ENCODE measurements around the gene ST6GAL2.

Gene ST6GAL2

DNA sequence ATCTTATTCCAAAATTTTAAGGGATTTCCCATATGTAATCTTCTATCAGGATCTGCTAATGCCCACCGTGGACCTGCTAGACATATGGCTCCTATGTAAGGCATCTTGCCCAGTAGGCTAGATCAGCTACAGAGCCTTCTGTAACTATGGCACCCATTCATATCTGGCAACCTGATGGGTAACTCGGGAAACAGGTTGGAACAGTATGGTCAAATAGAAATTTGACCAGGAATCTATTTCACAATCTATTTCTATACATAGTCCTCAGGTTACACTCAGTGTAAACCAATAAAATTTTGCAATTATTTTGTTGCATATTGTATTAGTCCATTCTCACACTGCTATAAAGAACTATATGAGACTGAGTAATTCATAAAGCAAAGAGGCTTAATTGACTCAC is 93.3 kb downstream of the ST6GAL2 start:
- Histone ChIP-seq H3K27ac (no peak overlapping the region), H3K4me3 (no peak overlapping the region), H3K9me3 (no peaks in the 10 kb centered on the region), H3K27me3 (no peaks in the 10 kb centered on the region), H3K36me3 (no peaks in the 10 kb centered on the region), H3K4me1 (no peaks in the 10 kb centered on the region)
- intact Hi-C loops (cut with DNase I; ENCODE audit: low total_unique reads) = no loop called here
- TF ChIP-seq, protein P1, sequence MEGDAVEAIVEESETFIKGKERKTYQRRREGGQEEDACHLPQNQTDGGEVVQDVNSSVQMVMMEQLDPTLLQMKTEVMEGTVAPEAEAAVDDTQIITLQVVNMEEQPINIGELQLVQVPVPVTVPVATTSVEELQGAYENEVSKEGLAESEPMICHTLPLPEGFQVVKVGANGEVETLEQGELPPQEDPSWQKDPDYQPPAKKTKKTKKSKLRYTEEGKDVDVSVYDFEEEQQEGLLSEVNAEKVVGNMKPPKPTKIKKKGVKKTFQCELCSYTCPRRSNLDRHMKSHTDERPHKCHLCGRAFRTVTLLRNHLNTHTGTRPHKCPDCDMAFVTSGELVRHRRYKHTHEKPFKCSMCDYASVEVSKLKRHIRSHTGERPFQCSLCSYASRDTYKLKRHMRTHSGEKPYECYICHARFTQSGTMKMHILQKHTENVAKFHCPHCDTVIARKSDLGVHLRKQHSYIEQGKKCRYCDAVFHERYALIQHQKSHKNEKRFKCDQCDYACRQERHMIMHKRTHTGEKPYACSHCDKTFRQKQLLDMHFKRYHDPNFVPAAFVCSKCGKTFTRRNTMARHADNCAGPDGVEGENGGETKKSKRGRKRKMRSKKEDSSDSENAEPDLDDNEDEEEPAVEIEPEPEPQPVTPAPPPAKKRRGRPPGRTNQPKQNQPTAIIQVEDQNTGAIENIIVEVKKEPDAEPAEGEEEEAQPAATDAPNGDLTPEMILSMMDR (IDR thresholded peaks at IDR 0.05) = no peak
- DNase-seq = no peak

DNA sequence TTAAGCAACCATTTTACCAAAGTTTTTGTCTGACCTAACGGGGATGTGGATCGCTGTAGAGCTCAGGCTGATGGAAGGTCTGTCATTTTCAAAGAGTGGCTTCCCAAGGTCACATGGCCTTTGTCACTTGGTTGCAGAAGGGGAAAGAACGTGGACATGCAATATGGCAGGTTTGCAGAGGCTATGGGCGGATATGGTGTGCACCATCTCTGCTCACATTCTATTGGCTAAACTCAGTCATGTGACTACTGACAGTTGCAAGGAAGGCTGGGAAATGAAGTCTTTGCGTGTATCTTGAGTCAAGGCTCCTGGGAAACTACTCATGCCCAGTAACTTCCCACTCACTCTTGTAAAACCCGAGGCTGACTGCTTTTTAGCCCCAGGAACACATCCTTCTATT is 96.8 kb downstream of the ST6GAL2 start:
- H3K27me3 ChIP-seq = no peaks in the 10 kb centered on the region
- H3K27ac ChIP-seq = no peak overlapping the region
- H3K4me3 ChIP-seq = no peak overlapping the region
- H3K4me1 ChIP-seq = no peaks in the 10 kb centered on the region
- TF ChIP-seq, protein P1 (IDR thresholded peaks at IDR 0.05) = no peak
- H3K9me3 ChIP-seq = no peaks in the 10 kb centered on the region
- DNase-seq = no peak
- no peaks in the 10 kb centered on the region for H3K36me3 ChIP-seq
- intact Hi-C loops (cut with DNase I; ENCODE audit: low total_unique reads) = no loop called here

DNA sequence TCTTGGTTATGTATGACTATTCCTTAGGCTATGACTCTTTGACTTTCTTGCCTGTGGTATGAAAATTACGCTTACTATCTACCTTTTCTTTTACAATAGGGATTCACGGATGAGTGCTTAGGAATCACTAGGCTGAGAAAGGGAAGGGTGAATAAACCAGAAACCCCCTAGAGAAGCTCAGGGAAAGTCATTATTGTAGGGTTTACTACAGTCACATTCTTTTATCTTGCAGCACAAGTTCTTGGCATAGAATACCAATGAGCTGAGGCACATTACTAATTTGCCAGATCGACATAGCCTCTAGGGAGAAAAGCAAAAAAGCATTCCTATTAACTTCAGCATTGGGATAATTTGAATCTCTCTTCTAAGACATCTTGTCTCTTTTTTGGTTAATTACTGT is 103.3 kb downstream of the ST6GAL2 start:
- peaks cover 0 to 12% (median 2%) of the 10 kb centered on the region in 4 donors for H3K4me1 ChIP-seq
- DNase-seq = no peak
- no peak overlapping the region for H3K4me3 ChIP-seq
- intact Hi-C loops (cut with DNase I; ENCODE audit: low total_unique reads) = no loop called here
- H3K36me3 ChIP-seq = no peaks in the 10 kb centered on the region
- H3K9me3 ChIP-seq = peaks cover 0 to 9% (median 0%) of the 10 kb centered on the region in 3 donors
- TF ChIP-seq, protein P1 (IDR thresholded peaks at IDR 0.05) = no peak
- H3K27me3 ChIP-seq = no peaks in the 10 kb centered on the region
- no peak overlapping the region for H3K27ac ChIP-seq

DNA sequence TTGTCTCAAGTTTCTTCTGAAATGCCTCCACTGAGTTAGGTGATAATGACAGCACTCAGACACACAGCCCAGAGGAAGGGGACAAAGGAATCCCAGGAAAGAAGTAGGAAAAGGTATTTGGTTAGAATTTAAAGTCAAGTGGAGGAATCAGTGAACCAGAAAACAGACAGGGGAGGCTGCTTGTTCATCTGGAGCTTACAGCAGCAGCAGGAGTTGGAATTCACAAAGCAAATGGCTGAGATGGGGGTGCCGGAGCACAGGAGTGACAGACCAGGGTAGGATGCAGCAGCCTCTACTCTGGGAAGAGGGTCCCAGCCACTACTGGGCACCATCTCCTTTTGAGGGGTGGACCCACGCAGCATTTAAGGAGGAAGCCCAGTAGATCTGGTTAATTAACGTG is 104.8 kb downstream of the ST6GAL2 start:
- Histone ChIP-seq H3K9me3 (peaks cover 0 to 9% (median 0%) of the 10 kb centered on the region in 3 donors), H3K36me3 (no peaks in the 10 kb centered on the region), H3K4me1 (peaks cover 0 to 12% (median 2%) of the 10 kb centered on the region in 4 donors), H3K27ac (no peak overlapping the region), H3K4me3 (no peak overlapping the region), H3K27me3 (no peaks in the 10 kb centered on the region)
- TF ChIP-seq, protein P1 (IDR thresholded peaks at IDR 0.05) = no peak
- DNase-seq = no peak
- intact Hi-C loops (cut with DNase I; ENCODE audit: low total_unique reads) = no loop called here

DNA sequence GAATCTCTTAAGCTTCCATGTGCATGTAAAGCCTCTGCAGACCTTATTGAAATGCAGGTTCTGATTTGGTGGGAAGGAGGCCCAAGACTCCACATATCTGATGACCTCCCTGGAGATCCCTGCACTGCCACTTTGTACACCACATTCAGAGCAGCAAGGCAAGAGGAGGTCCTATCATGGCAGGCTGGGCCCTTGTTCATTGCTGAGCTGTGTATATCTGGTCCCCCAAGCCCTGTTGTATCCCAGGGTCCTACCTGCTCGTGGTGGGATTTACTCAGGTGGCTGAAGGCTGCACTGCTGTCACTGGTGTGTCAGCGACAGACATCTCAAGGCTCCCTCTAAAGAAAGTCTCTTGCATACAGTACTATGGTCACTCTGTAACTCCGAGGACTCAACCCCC is 114.2 kb downstream of the ST6GAL2 start:
- intact Hi-C loops (cut with DNase I; ENCODE audit: low total_unique reads) = no loop called here
- TF ChIP-seq, protein P1 (IDR thresholded peaks at IDR 0.05) = no peak
- H3K4me3 ChIP-seq = no peak overlapping the region
- no peaks in the 10 kb centered on the region for H3K4me1 ChIP-seq
- H3K27ac ChIP-seq = no peak overlapping the region
- DNase-seq = no peak
- no peaks in the 10 kb centered on the region for H3K27me3 ChIP-seq
- H3K9me3 ChIP-seq = no peaks in the 10 kb centered on the region
- no peaks in the 10 kb centered on the region for H3K36me3 ChIP-seq

DNA sequence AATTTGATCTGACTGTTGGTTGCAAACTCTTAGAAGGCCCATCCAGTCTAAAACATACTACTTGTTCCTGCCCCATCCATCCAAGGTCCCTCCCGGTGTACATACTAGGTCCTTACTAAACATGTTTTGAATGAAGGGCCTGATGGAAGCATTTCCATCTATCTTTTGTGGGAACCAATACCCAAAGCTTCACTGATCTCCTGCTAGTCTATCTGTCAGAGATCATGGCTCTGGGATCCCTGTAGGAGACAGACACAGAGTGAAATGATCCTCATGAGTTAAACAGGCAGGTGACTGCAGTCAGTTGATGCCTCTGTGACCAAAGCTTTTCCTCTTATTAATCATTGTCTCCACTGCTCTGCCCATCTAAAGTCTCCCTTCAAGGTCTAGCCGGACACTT is 115.0 kb downstream of the ST6GAL2 start:
- Histone ChIP-seq H3K9me3 (no peaks in the 10 kb centered on the region), H3K27ac (no peak overlapping the region), H3K4me1 (no peaks in the 10 kb centered on the region), H3K4me3 (no peak overlapping the region), H3K36me3 (no peaks in the 10 kb centered on the region), H3K27me3 (no peaks in the 10 kb centered on the region)
- no peak for DNase-seq
- TF ChIP-seq, protein P1 (IDR thresholded peaks at IDR 0.05) = no peak
- intact Hi-C loops (cut with DNase I; ENCODE audit: low total_unique reads) = no loop called here

All from tibial artery (tissue), 4 donors.